H9 (cell line): ENCODE data around the gene LMF2. TPM values are rescaled to one million over a fixed set of nuclear protein-coding genes. Genes with fewer than 3 reads are reported as not detected.

Experiments used
- DNase-seq: peaks from one replicate; pipeline ENCODE4 v3.0.0-alpha.2; 2017
- H2AFZ ChIP-seq: one replicate; pipeline ENCODE4 v1.6.1; 2013; ENCODE audit warnings: mild to moderate bottlenecking, low read length, control low read depth, moderate library complexity
- H2AK5ac ChIP-seq: 2 replicates; pipeline ENCODE4 v1.6.1; 2013; ENCODE audit warnings: low read length, control low read depth, mixed read lengths; ENCODE audit not compliant: insufficient read length
- H2BK120ac ChIP-seq: one replicate; pipeline ENCODE4 v1.6.1; 2013; ENCODE audit warnings: low read depth, mild to moderate bottlenecking, low read length, control low read depth, inconsistent platforms; ENCODE audit not compliant: poor library complexity, severe bottlenecking
- H2BK12ac ChIP-seq: 2 replicates; pipeline ENCODE4 v1.6.1; 2013; ENCODE audit warnings: low read length, control low read depth, mixed read lengths, low read depth; ENCODE audit not compliant: insufficient read length
- H2BK15ac ChIP-seq: 2 replicates; pipeline ENCODE4 v1.6.1; 2013; ENCODE audit warnings: low read depth, low read length, control low read depth
- H2BK20ac ChIP-seq: one replicate; pipeline ENCODE4 v1.6.1; 2013; ENCODE audit warnings: low read depth, mild to moderate bottlenecking, low read length, control low read depth, inconsistent platforms; ENCODE audit not compliant: poor library complexity, severe bottlenecking
- H2BK5ac ChIP-seq: 2 replicates; pipeline ENCODE4 v1.6.1; 2013; ENCODE audit warnings: low read length, control low read depth, mixed read lengths; ENCODE audit not compliant: insufficient read length
- H3K14ac ChIP-seq: 2 replicates; pipeline ENCODE4 v1.6.1; 2013; ENCODE audit warnings: low read length, control low read depth; ENCODE audit not compliant: insufficient read depth
- H3K18ac ChIP-seq: 2 replicates; pipeline ENCODE4 v1.6.1; 2013; ENCODE audit warnings: low read depth, mild to moderate bottlenecking, mixed read lengths, low read length, control low read depth; ENCODE audit not compliant: insufficient read length
- H3K23ac ChIP-seq: 2 replicates; pipeline ENCODE4 v1.6.1; 2013; ENCODE audit warnings: low read length, control low read depth, mixed read lengths, low read depth; ENCODE audit not compliant: insufficient read length
- H3K23me2 ChIP-seq: 2 replicates; pipeline ENCODE4 v1.6.1; 2013; ENCODE audit warnings: low read depth, mild to moderate bottlenecking, mixed read lengths, low read length, control low read depth; ENCODE audit not compliant: insufficient read length, poor library complexity, severe bottlenecking
- H3K27ac ChIP-seq: 2 replicates; pipeline ENCODE4 v1.5.1; 2013; ENCODE audit warnings: low read length, control low read depth, mixed read lengths, low read depth; ENCODE audit not compliant: insufficient read length
- H3K27me3 ChIP-seq: 2 replicates; pipeline ENCODE4 v1.6.1; 2013; ENCODE audit warnings: low read length, control low read depth, inconsistent platforms; ENCODE audit not compliant: insufficient read depth
- H3K4ac ChIP-seq: 2 replicates; pipeline ENCODE4 v1.6.1; 2013; ENCODE audit warnings: low read depth, mild to moderate bottlenecking, control low read depth, inconsistent platforms, low read length, moderate library complexity
- H3K4me1 ChIP-seq: 2 replicates; pipeline ENCODE4 v1.6.1; 2013; ENCODE audit warnings: low read length, control low read depth, inconsistent platforms; ENCODE audit not compliant: insufficient read depth
- H3K4me2 ChIP-seq: 2 replicates; pipeline ENCODE4 v1.6.1; 2013; ENCODE audit warnings: low read length, control low read depth, mixed read lengths; ENCODE audit not compliant: insufficient read length, insufficient read depth
- H3K56ac ChIP-seq: 2 replicates; pipeline ENCODE4 v1.6.1; 2013; ENCODE audit warnings: low read depth, mild to moderate bottlenecking, mixed read lengths, low read length, control low read depth; ENCODE audit not compliant: insufficient read length
- H3K79me1 ChIP-seq: 2 replicates; pipeline ENCODE4 v1.6.1; 2013; ENCODE audit warnings: low read depth, mild to moderate bottlenecking, moderate library complexity, low read length, control low read depth, inconsistent platforms; ENCODE audit not compliant: insufficient read depth, poor library complexity, severe bottlenecking
- H3K79me2 ChIP-seq: 2 replicates; pipeline ENCODE4 v1.6.1; 2013; ENCODE audit warnings: low read length, control low read depth, inconsistent platforms; ENCODE audit not compliant: insufficient read depth
- H3K9ac ChIP-seq: 2 replicates; pipeline ENCODE4 v1.6.1; 2013; ENCODE audit warnings: low read length, control low read depth, mixed read lengths; ENCODE audit not compliant: insufficient read length; ENCODE audit errors: extremely low read depth
- H3K9me3 ChIP-seq: one replicate; pipeline ENCODE4 v1.6.1; 2013; ENCODE audit warnings: low read depth, low read length, inconsistent platforms; ENCODE audit not compliant: control insufficient read depth
- H3T11ph ChIP-seq: one replicate; pipeline ENCODE4 v1.6.1; 2013; ENCODE audit warnings: mild to moderate bottlenecking, low read length, control low read depth, inconsistent platforms
- H4K20me1 ChIP-seq: one replicate; pipeline ENCODE4 v1.6.1; 2013; ENCODE audit not compliant: control insufficient read depth, insufficient read length, insufficient read depth
- H4K5ac ChIP-seq: 2 replicates; pipeline ENCODE4 v1.6.1; 2013; ENCODE audit warnings: low read depth, mild to moderate bottlenecking, mixed read lengths, low read length, control low read depth; ENCODE audit not compliant: insufficient read length
- H4K8ac ChIP-seq: replicated peaks from 2 replicates; pipeline ENCODE4 v1.6.1; 2013; ENCODE audit warnings: low read length, control low read depth, mixed read lengths, low read depth; ENCODE audit not compliant: insufficient read length
- H4K91ac ChIP-seq: 2 replicates; pipeline ENCODE4 v1.6.1; 2013; ENCODE audit warnings: low read depth, mild to moderate bottlenecking, moderate library complexity, mixed read lengths, low read length, control low read depth; ENCODE audit not compliant: insufficient read length
- H3K27ac Mint-ChIP-seq, 3 experiments: 2 replicates in 2 of 3; 3 replicates in 1 of 3; pipeline ENCODE4 v1.8.0; 2020 to 2021; ENCODE audit warnings: mixed read lengths in 3 of 3, mild to moderate bottlenecking in 1 of 3, moderate library complexity in 1 of 3
- H3K27me3 Mint-ChIP-seq: 2 replicates; pipeline ENCODE4 v1.8.0; 2021; ENCODE audit warnings: low read depth, mild to moderate bottlenecking, moderate library complexity, mixed read lengths
- H3K36me3 Mint-ChIP-seq, 3 experiments: 2 replicates in 2 of 3; 3 replicates in 1 of 3; pipeline ENCODE4 v1.8.0; 2020 to 2021; ENCODE audit warnings: low read depth in 3 of 3, mixed read lengths in 3 of 3; ENCODE audit not compliant: insufficient read depth in 1 of 3
- H3K4me1 Mint-ChIP-seq, 2 experiments: 2 replicates each; pipeline ENCODE4 v1.8.0; 2020; ENCODE audit warnings: mixed read lengths in 2 of 2
- H3K4me3 Mint-ChIP-seq, 2 experiments: 2 replicates in 1 of 2; 3 replicates in 1 of 2; pipeline ENCODE4 v1.8.0; 2020 to 2021; ENCODE audit warnings: mild to moderate bottlenecking in 2 of 2, mixed read lengths in 2 of 2, moderate library complexity in 1 of 2
- H3K9me3 Mint-ChIP-seq, 2 experiments: 2 replicates in 1 of 2; 3 replicates in 1 of 2; pipeline ENCODE4 v1.8.0; 2020; ENCODE audit warnings: mild to moderate bottlenecking in 2 of 2, mixed read lengths in 2 of 2, moderate library complexity in 1 of 2
- CTCF ChIP-seq: fragments of 200-600 bp; sonication (generic); conservative IDR thresholded peaks from 3 replicates; pipeline ENCODE4 v1.8.0; 2021; ENCODE audit warnings: antibody characterized with exemption, mild to moderate bottlenecking
- WGBS: extraction: QIAGEN DNeasy Blood & Tissue Kit; methylation state at CpG from one replicate; pipeline ENCODE4 v1.1.7; 2013; ENCODE audit warnings: missing lambda C conversion rate, low lambda C conversion rate, mixed read lengths; ENCODE audit not compliant: insufficient read length; ENCODE audit errors: extremely low coverage; 5-methylcytosine and 5-hydroxymethylcytosine counted together
- total RNA-seq: library from RNA; stranded (reverse); gene quantifications from 2 replicates; pipeline ENCODE4 v1.2.1, GENCODE V29; 2021

The LMF2 gene
- total RNA-seq, 1 experiment from 2014 or later: 43.6 TPM

GRCh38 chr22:50551160-50551752 is 43.8 kb upstream of the LMF2 start:
- no peak for DNase-seq
- Mint-ChIP-seq H3K27me3 (peaks cover 11% of the 10 kb centered on the region), H3K4me3 (no peak overlapping the region), H3K4me1 (peaks cover 10 to 11% of the 10 kb centered on the region in 2 experiments), H3K36me3 (no peaks in the 10 kb centered on the region), H3K9me3 (no peaks in the 10 kb centered on the region), H3K27ac (no peak overlapping the region)
- Histone ChIP-seq H3K9me3 (no peaks in the 10 kb centered on the region), H3K18ac (no peak overlapping the region), H4K5ac (no peak overlapping the region), H2BK12ac (no peak overlapping the region), H2BK15ac (no peak overlapping the region), H4K20me1 (no peaks in the 10 kb centered on the region), H3K4me1 (no peaks in the 10 kb centered on the region), H3K27me3 (no peaks in the 10 kb centered on the region), H4K91ac (no peak overlapping the region), H2AK5ac (no peak overlapping the region), H2BK120ac (no peak overlapping the region), H3K79me2 (no peaks in the 10 kb centered on the region), H4K8ac (no peak overlapping the region), H3K23ac (no peak overlapping the region), H2BK5ac (no peak overlapping the region), H2BK20ac (no peak overlapping the region), H3K4me2 (no peak overlapping the region), H3K79me1 (no peaks in the 10 kb centered on the region), H3K56ac (no peak overlapping the region), H2AFZ (no peak overlapping the region), H3K14ac (no peak overlapping the region), H3K23me2 (no peaks in the 10 kb centered on the region), H3K9ac (no peak overlapping the region), H3K4ac (no peak overlapping the region), H3K27ac (no peak overlapping the region), H3T11ph (no peak overlapping the region)
- TF ChIP-seq CTCF: no peak
- WGBS: no CpG with 5 or more reads among the region's 11 CpGs
